GM12874 (cell line): ENCODE measurements around the gene TMEM167A.

ENCODE experiments used
- CTCF ChIP-seq: IDR thresholded peaks from 2 replicates; pipeline ENCODE4 v1.5.1; 2011; ENCODE audit warnings: low read depth, mild to moderate bottlenecking, control low read depth, low read length, moderate library complexity; ENCODE audit not compliant: insufficient read depth

TMEM167A gene

GRCh38 chr5:83048277-83048676 is 28.9 kb downstream of the TMEM167A start:
- TF ChIP-seq CTCF = no peak

GRCh38 chr5:83044926-83045325 is 32.3 kb downstream of the TMEM167A start:
- TF ChIP-seq CTCF = no peak

- no peak for TF ChIP-seq CTCF
Measured at GRCh38 chr5:83042507-83042906, 34.7 kb downstream of the TMEM167A start.

GRCh38 chr5:83038924-83039323 is 38.3 kb downstream of the TMEM167A start:
- TF ChIP-seq CTCF = no peak

GRCh38 chr5:83036991-83037575 is 40.1 kb downstream of the TMEM167A start:
- TF ChIP-seq CTCF = no peak

GRCh38 chr5:83035373-83036100 is 41.7 kb downstream of the TMEM167A start:
- no peak for TF ChIP-seq CTCF

GRCh38 chr5:83034528-83035207 is 42.5 kb downstream of the TMEM167A start:
- no peak for TF ChIP-seq CTCF
